Activated T-helper 1 cell treated with Interleukin-2 at 50 U/mL for 16 hours (primary cell): ENCODE data around the gene ODAPH.
"Not testable (repeated sequence)": the region's sequence is repeated elsewhere in the genome, so short reads cannot be mapped to it uniquely, and the experiment has no call there.

Experiments
- DNase-seq: peaks from one replicate; pipeline ENCODE4 v3.0.0-alpha.2; 2020; ENCODE audit warnings: low read depth

ODAPH gene

GRCh38 chr4:75555294-75556164 lies at the start of gene ODAPH:
Gene ODAPH, plus strand, starts transcription at chr4:75556066. Its CDS starts 17 bp downstream, at chr4:75556083.
- DNase-seq, result no peak

- DNase-seq, result not testable (repeated sequence)
These were observed 46.3 kb upstream of the ODAPH start for GRCh38 chr4:75509592-75509991.

GRCh38 chr4:75511841-75512240 lies 44.0 kb upstream of the ODAPH start:
- no peak for DNase-seq

- no peak for DNase-seq
These were observed 43.3 kb upstream of the ODAPH start for GRCh38 chr4:75512386-75513211.

GRCh38 chr4:75513526-75514130 lies 42.2 kb upstream of the ODAPH start:
- DNase-seq, result no peak

- peak; percentile 84 for DNase-seq
These were observed 41.5 kb upstream of the ODAPH start, which contains the start of the genes RCHY1 and THAP6 for GRCh38 chr4:75514131-75514948. Gene RCHY1, minus strand, starts transcription at chr4:75514403. Its CDS starts 117 bp downstream, at chr4:75514286. Gene THAP6, plus strand, starts transcription at chr4:75514473. Its CDS starts 980 bp downstream, at chr4:75515453.

GRCh38 chr4:75514949-75515612 lies 40.8 kb upstream of the ODAPH start:
- no peak for DNase-seq

GRCh38 chr4:75516144-75516543 lies 39.7 kb upstream of the ODAPH start:
- no peak for DNase-seq

- DNase-seq, result not testable (repeated sequence)
These were observed 36.4 kb upstream of the ODAPH start for GRCh38 chr4:75519452-75519851.

- no peak for DNase-seq
These were observed 30.8 kb upstream of the ODAPH start for GRCh38 chr4:75525086-75525485.

- no peak for DNase-seq
These were observed 30.0 kb upstream of the ODAPH start for GRCh38 chr4:75525910-75526309.

- DNase-seq, result no peak
These were observed 28.4 kb upstream of the ODAPH start for GRCh38 chr4:75527482-75527881.

GRCh38 chr4:75530556-75531322 lies 25.1 kb upstream of the ODAPH start:
- DNase-seq, result no peak

- DNase-seq, result not testable (repeated sequence)
These were observed 24.2 kb upstream of the ODAPH start for GRCh38 chr4:75531536-75532143.

GRCh38 chr4:75533339-75533887 lies 22.5 kb upstream of the ODAPH start:
- DNase-seq, result not testable (repeated sequence)

- DNase-seq, result not testable (repeated sequence)
These were observed 21.9 kb upstream of the ODAPH start for GRCh38 chr4:75533926-75534325.

GRCh38 chr4:75537308-75537707 lies 18.6 kb upstream of the ODAPH start:
- not testable (repeated sequence) for DNase-seq

- DNase-seq, result no peak
These were observed 13.0 kb upstream of the ODAPH start for GRCh38 chr4:75542824-75543223.

GRCh38 chr4:75544220-75544619 lies 11.6 kb upstream of the ODAPH start:
- DNase-seq, result not testable (repeated sequence)
